Heart right ventricle (tissue), 16 donors: ENCODE results near the gene TPO. TPM values are rescaled to one million over a fixed set of nuclear protein-coding genes. Genes with fewer than 3 reads are reported as not detected.
A peak's percentile ranks its signal among the peaks of the same experiment; 100 is the strongest.
"Not testable (repeated sequence)": the region's sequence is repeated elsewhere in the genome, so short reads cannot be mapped to it uniquely, and the experiment has no call there.

Experiments
- ATAC-seq, 8 donors: fragments of 200-7000 bp; cut with Tn5 transposase; one replicate each; pipeline ENCODE4 v1.9.1; 2020; ENCODE audit warnings: mild to moderate bottlenecking in 8 of 8, moderate library complexity in 8 of 8, moderate number of reproducible peaks in 1 of 8
- DNase-seq, 2 donors: peaks; one replicate each; pipeline ENCODE4 v3.0.0-alpha.2; 2020
- H3K27ac ChIP-seq, 10 donors: fragments of 200-600 bp; sonication (generic) in 2 of 10; one replicate each; pipeline versions ENCODE4 v1.5.0 to v1.8.0; 2020 to 2022; ENCODE audit warnings: mild to moderate bottlenecking in 3 of 10
- H3K27me3 ChIP-seq, 7 donors: fragments of 200-600 bp; one replicate each; pipeline ENCODE4 v1.8.0; 2021 to 2022; ENCODE audit warnings: mild to moderate bottlenecking in 2 of 7
- H3K36me3 ChIP-seq, 9 donors: fragments of 200-600 bp; sonication (generic) in 1 of 9; one replicate each; pipeline versions ENCODE4 v1.5.0 to v1.8.0; 2020 to 2022; ENCODE audit warnings: mild to moderate bottlenecking in 2 of 9
- H3K4me1 ChIP-seq, 9 donors: fragments of 200-600 bp; sonication (generic) in 1 of 9; one replicate each; pipeline versions ENCODE4 v1.5.0 to v1.8.0; 2020 to 2022; ENCODE audit warnings: mild to moderate bottlenecking in 4 of 9
- H3K4me3 ChIP-seq, 10 donors: fragments of 200-600 bp; sonication (generic) in 2 of 10; one replicate each; pipeline versions ENCODE4 v1.5.0 to v1.8.0; 2020 to 2022; ENCODE audit warnings: mild to moderate bottlenecking in 7 of 10, moderate library complexity in 2 of 10
- H3K9me3 ChIP-seq, 11 donors: fragments of 200-600 bp in 10 of 11; sonication (generic) in 2 of 11; one replicate each; pipeline versions ENCODE4 v1.5.0 to v1.8.0; 2013 to 2022; ENCODE audit warnings: mild to moderate bottlenecking in 2 of 11, control low read depth in 1 of 11, moderate library complexity in 1 of 11
- WGBS, 2 donors: extraction: QIAGEN DNeasy Blood & Tissue Kit; methylation state at CpG; one replicate each; pipeline ENCODE4 v1.1.7; 2013; ENCODE audit warnings: inconsistent platforms in 1 of 2; 5-methylcytosine and 5-hydroxymethylcytosine counted together
- intact Hi-C, 10 donors: fragments of 100-400 bp; cut with DNase I; formaldehyde crosslinking; loops; one replicate each; pipeline versions ENCODE4 v1.11.1 to v1.14.2; 2022
- polyA plus RNA-seq, 2 donors: library from polyadenylated mRNA; stranded (reverse); fragments of 200-250 nt; gene quantifications; one replicate each; pipeline ENCODE4 v1.2.3, GENCODE V29; 2013
- total RNA-seq, 10 donors: library from RNA; stranded (reverse); fragmentation: NEBNext Ultra II Directional in 3 of 10; extraction: Animal tissue kit (Norgen Biotek cat#: 25700) in 3 of 10; gene quantifications; one replicate each; pipeline versions ENCODE4 v1.2.1 to v1.2.4, GENCODE V29; 2021 to 2023
- TF ChIP-seq, protein P1 (sequence below), 9 donors: fragments of 200-600 bp; sonication (generic) in 2 of 9; IDR thresholded peaks; one replicate each; pipeline versions ENCODE4 v1.5.0 to v1.8.0; 2021 to 2022; ENCODE audit warnings: antibody characterized with exemption in 9 of 9, mild to moderate bottlenecking in 5 of 9, moderate library complexity in 1 of 9
- donor health status: Arrhythmogenic right ventricular cardiomyopathy.
- donor health status: ischemic (EF 13 %, LVEDD 7.1; RV severe dilation, severe dysfunction).
- donor health status: healthy with polysubstance abuse.
- donor health status: DM: no; HTN: yes; CAD: no.
- donor health status: DM: no; HTN: no; CAD: no.
- donor health status: ischemic (EF 25% LVEDD 6.9; RV normal size, moderate dysfunction).
- donor health status: ischemic (EF 25% LVEDD 5.7; RV mildly dilated, moderate dysfunction).
- donor health status: healthy.
- donor health status: DM: yes; HTN: yes; CAD: no.
- donor health status: Ischemic cardiomyopathy.
- donor health status: ischemic (EF 35%, LVEDD 5.7; RV mildly dilated, moderate dysfunction).
- donor health status: nonischemic (EF 11% LVEDD 7.7; RV severe dilation, severe dysfunction).
- donor health status: DM: yes; HTN: yes; CAD: no.
- donor health status: PGD.
- donor health status: ischemic (EF 29% LVEDD 5.4; RV normal size, mild dysfunction).
- donor health status: nonischemic (EF 23%, LVEDD 6.1; RV moderate dilation, normal function).

The TPO gene
- total and polyA plus RNA-seq, 12 donors, result 0.85 to 22.1 (median 6.4) TPM

DNA sequence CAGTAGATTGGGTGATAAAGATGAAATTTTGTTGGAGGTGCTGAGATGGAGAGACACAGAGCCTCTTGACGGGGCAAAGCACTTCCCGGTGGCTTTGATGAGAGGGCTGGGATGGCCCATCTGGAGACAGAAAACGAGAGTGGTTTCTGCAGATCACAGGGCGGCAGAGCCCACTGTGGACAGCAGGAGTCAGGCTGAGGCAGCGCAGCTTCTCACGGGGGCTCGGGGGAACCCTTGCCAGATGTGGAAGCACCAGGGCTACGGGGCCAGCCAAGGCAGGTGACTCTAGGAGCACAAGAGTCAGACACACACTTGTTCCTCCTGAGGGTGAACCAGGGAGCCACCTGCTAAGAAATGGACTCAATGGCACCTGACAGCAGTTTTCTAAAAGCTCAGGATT lies 78.5 kb downstream of the TPO start:
- H3K36me3 ChIP-seq, result peaks cover 0 to 3% (median 0%) of the 10 kb centered on the region in 9 donors
- H3K4me1 ChIP-seq, result peaks cover 0 to 7% (median 0%) of the 10 kb centered on the region in 9 donors
- DNase-seq, result no peak
- peaks cover 0 to 11% (median 0%) of the 10 kb centered on the region in 7 donors for H3K27me3 ChIP-seq
- TF ChIP-seq, protein P1, sequence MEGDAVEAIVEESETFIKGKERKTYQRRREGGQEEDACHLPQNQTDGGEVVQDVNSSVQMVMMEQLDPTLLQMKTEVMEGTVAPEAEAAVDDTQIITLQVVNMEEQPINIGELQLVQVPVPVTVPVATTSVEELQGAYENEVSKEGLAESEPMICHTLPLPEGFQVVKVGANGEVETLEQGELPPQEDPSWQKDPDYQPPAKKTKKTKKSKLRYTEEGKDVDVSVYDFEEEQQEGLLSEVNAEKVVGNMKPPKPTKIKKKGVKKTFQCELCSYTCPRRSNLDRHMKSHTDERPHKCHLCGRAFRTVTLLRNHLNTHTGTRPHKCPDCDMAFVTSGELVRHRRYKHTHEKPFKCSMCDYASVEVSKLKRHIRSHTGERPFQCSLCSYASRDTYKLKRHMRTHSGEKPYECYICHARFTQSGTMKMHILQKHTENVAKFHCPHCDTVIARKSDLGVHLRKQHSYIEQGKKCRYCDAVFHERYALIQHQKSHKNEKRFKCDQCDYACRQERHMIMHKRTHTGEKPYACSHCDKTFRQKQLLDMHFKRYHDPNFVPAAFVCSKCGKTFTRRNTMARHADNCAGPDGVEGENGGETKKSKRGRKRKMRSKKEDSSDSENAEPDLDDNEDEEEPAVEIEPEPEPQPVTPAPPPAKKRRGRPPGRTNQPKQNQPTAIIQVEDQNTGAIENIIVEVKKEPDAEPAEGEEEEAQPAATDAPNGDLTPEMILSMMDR (IDR thresholded peaks at IDR 0.05), result no peak
- whole genome bisulfite sequencing, 2 donors, result 79 to 80% methylated on average over 8 of the region's 8 CpGs
- no peak for ATAC-seq
- H3K4me3 ChIP-seq, result no peak overlapping the region
- intact Hi-C loops, result no loop called here
- no peak overlapping the region for H3K27ac ChIP-seq
- H3K9me3 ChIP-seq, result no peaks in the 10 kb centered on the region

DNA sequence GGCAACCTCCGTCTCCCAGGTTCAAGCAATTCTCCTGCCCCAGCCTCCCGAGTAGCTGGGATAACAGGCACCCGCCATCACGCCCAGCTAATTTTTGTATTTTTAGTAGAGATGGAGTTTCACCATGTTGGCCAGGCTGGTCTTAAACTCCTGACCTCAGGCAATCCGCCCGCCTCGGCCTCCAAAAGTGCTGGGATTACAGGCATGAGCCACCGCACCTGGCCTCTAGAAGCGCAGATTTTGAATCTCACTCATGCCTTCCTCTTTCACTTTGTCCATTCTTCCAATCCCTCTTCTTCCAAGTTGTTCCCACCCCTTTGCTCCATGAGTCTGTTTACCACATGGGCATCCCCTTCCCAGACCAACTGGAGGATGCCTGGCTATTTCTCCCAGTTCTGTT lies 79.0 kb downstream of the TPO start:
- intact Hi-C loops, DNase-seq, H3K4me3 ChIP-seq, ATAC-seq, H3K36me3 ChIP-seq, H3K9me3 ChIP-seq, H3K27ac ChIP-seq, H3K4me1 ChIP-seq: not testable (repeated sequence)
- H3K27me3 ChIP-seq, result peaks cover 0 to 11% (median 0%) of the 10 kb centered on the region in 7 donors
- 94 to 95% methylated on average over 9 of the region's 9 CpGs for WGBS, 2 donors

DNA sequence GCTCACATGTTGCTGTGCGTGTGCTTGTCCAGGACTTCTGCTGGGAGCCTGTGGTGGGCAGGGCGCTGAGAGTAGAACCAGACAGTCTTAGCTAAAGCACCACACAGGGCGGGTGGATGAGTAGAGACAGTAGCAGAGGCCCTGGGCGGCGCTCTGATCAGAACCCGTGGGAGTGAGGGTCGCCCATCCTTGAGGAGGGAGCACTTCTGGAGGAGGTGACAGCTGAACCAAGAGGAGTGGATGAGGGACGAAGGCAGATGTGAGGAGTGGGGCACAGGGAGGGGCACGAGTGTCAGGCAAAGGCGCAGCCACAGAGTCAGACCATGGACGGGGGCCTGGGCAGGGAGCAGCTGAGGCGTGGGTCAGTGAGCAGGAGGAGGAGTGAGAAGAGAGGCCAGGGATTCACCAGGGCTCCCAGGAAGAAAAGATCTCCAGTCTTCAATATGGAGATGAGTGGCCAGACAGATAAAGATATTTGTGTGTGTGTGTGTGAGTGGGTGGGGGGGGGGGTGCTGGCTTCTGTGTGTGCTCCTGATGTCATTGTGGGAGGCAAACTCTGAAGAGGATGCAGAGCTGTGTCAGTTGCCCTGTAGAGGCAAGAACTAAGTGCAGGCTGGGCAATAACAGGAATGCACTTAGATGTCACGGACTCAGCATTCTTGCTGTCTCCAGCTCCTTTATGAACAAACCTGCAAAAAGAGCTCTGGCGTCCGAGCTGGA lies 79.6 kb downstream of the TPO start:
- intact Hi-C loops, result no loop called here
- DNase-seq (no peak), ATAC-seq (peak in 1 of 8 donors; percentile 30)
- WGBS, 2 donors, result 68 to 72% methylated on average over 15 of the region's 15 CpGs
- no peak overlapping the region for H3K4me3 ChIP-seq
- H3K27ac ChIP-seq, result peak overlapping the region in 1 of 10 donors; percentile 27
- H3K4me1 ChIP-seq, result peaks cover 0 to 7% (median 0%) of the 10 kb centered on the region in 9 donors
- TF ChIP-seq, protein P1 (IDR thresholded peaks at IDR 0.05), result no peak
- peaks cover 0 to 3% (median 0%) of the 10 kb centered on the region in 9 donors for H3K36me3 ChIP-seq
- no peaks in the 10 kb centered on the region for H3K9me3 ChIP-seq
- H3K27me3 ChIP-seq, result peaks cover 0 to 14% (median 0%) of the 10 kb centered on the region in 7 donors

DNA sequence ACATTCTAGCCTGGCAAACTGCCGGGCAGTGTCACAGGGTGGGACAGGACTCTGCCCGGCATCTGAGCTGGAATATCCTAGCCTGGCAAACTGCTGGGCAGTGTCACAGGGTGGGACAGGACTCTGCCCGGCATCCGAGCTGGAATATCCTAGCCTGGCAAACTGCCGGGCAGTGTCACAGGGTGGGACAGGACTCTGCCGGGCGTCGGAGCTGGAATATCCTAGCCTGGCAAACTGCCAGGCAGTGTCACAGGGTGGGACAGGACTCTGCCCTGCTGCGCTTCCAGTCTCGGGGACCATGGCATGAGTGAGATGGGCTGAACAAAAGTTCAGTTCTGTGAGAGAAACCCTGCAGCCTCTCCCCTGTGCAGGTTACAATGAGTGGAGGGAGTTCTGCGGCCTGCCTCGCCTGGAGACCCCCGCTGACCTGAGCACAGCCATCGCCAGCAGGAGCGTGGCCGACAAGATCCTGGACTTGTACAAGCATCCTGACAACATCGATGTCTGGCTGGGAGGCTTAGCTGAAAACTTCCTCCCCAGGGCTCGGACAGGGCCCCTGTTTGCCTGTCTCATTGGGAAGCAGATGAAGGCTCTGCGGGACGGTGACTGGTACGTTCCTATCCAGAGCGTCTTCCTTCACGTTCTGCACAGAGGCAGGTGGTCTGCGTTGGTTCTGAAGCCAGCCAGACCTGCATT lies 80.3 kb downstream of the TPO start:
- ATAC-seq (peak in 2 of 8 donors; percentile 21), DNase-seq (no peak)
- 74 to 76% methylated on average over 24 of the region's 24 CpGs for WGBS, 2 donors
- peaks cover 0 to 13% (median 0%) of the 10 kb centered on the region in 7 donors for H3K27me3 ChIP-seq
- peaks cover 0 to 7% (median 0%) of the 10 kb centered on the region in 9 donors for H3K4me1 ChIP-seq
- TF ChIP-seq, protein P1 (IDR thresholded peaks at IDR 0.05), result no peak
- H3K27ac ChIP-seq, result peak overlapping the region in 1 of 10 donors; percentile 27
- H3K9me3 ChIP-seq, result no peaks in the 10 kb centered on the region
- peaks cover 0 to 3% (median 0%) of the 10 kb centered on the region in 9 donors for H3K36me3 ChIP-seq
- intact Hi-C loops, result no loop called here
- no peak overlapping the region for H3K4me3 ChIP-seq
